KMS-11 (cell line): Measurements from ENCODE around the gene LIMS2.

Experiments used
- H2AFZ ChIP-seq: fragments of 200-600 bp; sonication (generic); 2 replicates; pipeline ENCODE4 v1.6.1; 2016; ENCODE audit warnings: antibody characterized with exemption, mixed run types, low read depth
- H3K27ac ChIP-seq: fragments of 200-600 bp; sonication (generic); 2 replicates; pipeline ENCODE4 v1.6.1; 2016; ENCODE audit warnings: mild to moderate bottlenecking, mixed run types
- H3K27me3 ChIP-seq: fragments of 200-600 bp; sonication (generic); 2 replicates; pipeline ENCODE4 v1.6.1; 2017; ENCODE audit warnings: mild to moderate bottlenecking, low read depth, mixed run types, moderate library complexity; ENCODE audit not compliant: insufficient read depth
- H3K36me3 ChIP-seq: fragments of 200-600 bp; sonication (generic); 2 replicates; pipeline ENCODE4 v1.6.1; 2017; ENCODE audit warnings: mild to moderate bottlenecking, mixed run types; ENCODE audit not compliant: insufficient read depth
- H3K4me1 ChIP-seq: fragments of 200-600 bp; sonication (generic); 2 replicates; pipeline ENCODE4 v1.6.1; 2016; ENCODE audit warnings: mild to moderate bottlenecking, low read depth, mixed run types; ENCODE audit not compliant: poor library complexity, severe bottlenecking
- H3K4me2 ChIP-seq: fragments of 200-600 bp; sonication (generic); 2 replicates; pipeline ENCODE4 v1.7.0; 2016; ENCODE audit warnings: mild to moderate bottlenecking, mixed run types
- H3K4me3 ChIP-seq: fragments of 200-600 bp; sonication (generic); IDR thresholded peaks from 2 replicates; pipeline ENCODE4 v1.6.1; 2017; ENCODE audit warnings: low read depth, low read length, mixed read lengths; ENCODE audit not compliant: insufficient read depth
- H3K79me2 ChIP-seq: fragments of 200-600 bp; sonication (generic); 2 replicates; pipeline ENCODE4 v1.6.1; 2016; ENCODE audit warnings: low read depth, mixed run types; ENCODE audit not compliant: insufficient read depth
- H3K9ac ChIP-seq: fragments of 200-600 bp; sonication (generic); 2 replicates; pipeline ENCODE4 v1.6.1; 2016; ENCODE audit warnings: mild to moderate bottlenecking, mixed run types
- H4K20me1 ChIP-seq: fragments of 200-600 bp; sonication (generic); 2 replicates; pipeline ENCODE4 v1.6.1; 2016; ENCODE audit warnings: mild to moderate bottlenecking, mixed run types; ENCODE audit not compliant: insufficient read depth
- CTCF ChIP-seq: fragments of 200-600 bp; sonication (generic); conservative IDR thresholded peaks from 2 replicates; pipeline ENCODE4 v1.6.1; 2017; ENCODE audit warnings: low read depth, mild to moderate bottlenecking, antibody characterized with exemption, low read length, moderate library complexity, mixed read lengths

LIMS2 gene

GRCh38 chr2:127599211-127599610 lies 76.1 kb downstream of the LIMS2 start:
- H3K4me3 ChIP-seq = no peak overlapping the region
- H3K27ac ChIP-seq = no peak overlapping the region
- H3K9ac ChIP-seq = no peak overlapping the region
- no peak for TF ChIP-seq CTCF
- no peaks in the 10 kb centered on the region for H3K4me1 ChIP-seq
- H3K36me3 ChIP-seq = no peaks in the 10 kb centered on the region
- H3K27me3 ChIP-seq = no peaks in the 10 kb centered on the region
- H3K79me2 ChIP-seq = no peaks in the 10 kb centered on the region
- H4K20me1 ChIP-seq = no peaks in the 10 kb centered on the region
- H3K4me2 ChIP-seq = no peak overlapping the region
- H2AFZ ChIP-seq = no peak overlapping the region

GRCh38 chr2:127598711-127599110 lies 76.6 kb downstream of the LIMS2 start:
- Histone ChIP-seq H2AFZ (no peak overlapping the region), H3K4me2 (no peak overlapping the region), H3K4me1 (no peaks in the 10 kb centered on the region)

GRCh38 chr2:127597984-127598380 lies 77.3 kb downstream of the LIMS2 start:
- no peaks in the 10 kb centered on the region for H3K4me1 ChIP-seq
- H2AFZ ChIP-seq = no peak overlapping the region
- H3K79me2 ChIP-seq = no peaks in the 10 kb centered on the region
- no peaks in the 10 kb centered on the region for H3K36me3 ChIP-seq
- no peak for TF ChIP-seq CTCF
- no peaks in the 10 kb centered on the region for H4K20me1 ChIP-seq
- no peak overlapping the region for H3K4me3 ChIP-seq
- no peaks in the 10 kb centered on the region for H3K27me3 ChIP-seq
- H3K27ac ChIP-seq = no peak overlapping the region
- no peak overlapping the region for H3K4me2 ChIP-seq
- H3K9ac ChIP-seq = no peak overlapping the region

More at GRCh38 chr2:127598711-127599110, 76.6 kb downstream of the LIMS2 start:
- Histone ChIP-seq H3K4me3 (no peak overlapping the region), H3K79me2 (no peaks in the 10 kb centered on the region), H3K9ac (no peak overlapping the region), H4K20me1 (no peaks in the 10 kb centered on the region), H3K27ac (no peak overlapping the region), H3K36me3 (no peaks in the 10 kb centered on the region), H3K27me3 (no peaks in the 10 kb centered on the region)
- TF ChIP-seq CTCF = no peak

- H3K36me3 ChIP-seq = no peaks in the 10 kb centered on the region
- no peaks in the 10 kb centered on the region for H3K4me1 ChIP-seq
- H3K9ac ChIP-seq = no peak overlapping the region
- no peaks in the 10 kb centered on the region for H4K20me1 ChIP-seq
- H3K4me3 ChIP-seq = no peak overlapping the region
- H3K79me2 ChIP-seq = no peaks in the 10 kb centered on the region
- no peak for TF ChIP-seq CTCF
- H3K27ac ChIP-seq = no peak overlapping the region
- H3K27me3 ChIP-seq = no peaks in the 10 kb centered on the region
- no peak overlapping the region for H2AFZ ChIP-seq
- no peak overlapping the region for H3K4me2 ChIP-seq
Measured at GRCh38 chr2:127597046-127597983, 78.0 kb downstream of the LIMS2 start.
